ENCODE data around the gene UBE2D1. TPM values are rescaled to one million over a fixed set of nuclear protein-coding genes. Genes with fewer than 3 reads are reported as not detected.

Gene UBE2D1
- total RNA-seq = 51.9 TPM

DNA sequence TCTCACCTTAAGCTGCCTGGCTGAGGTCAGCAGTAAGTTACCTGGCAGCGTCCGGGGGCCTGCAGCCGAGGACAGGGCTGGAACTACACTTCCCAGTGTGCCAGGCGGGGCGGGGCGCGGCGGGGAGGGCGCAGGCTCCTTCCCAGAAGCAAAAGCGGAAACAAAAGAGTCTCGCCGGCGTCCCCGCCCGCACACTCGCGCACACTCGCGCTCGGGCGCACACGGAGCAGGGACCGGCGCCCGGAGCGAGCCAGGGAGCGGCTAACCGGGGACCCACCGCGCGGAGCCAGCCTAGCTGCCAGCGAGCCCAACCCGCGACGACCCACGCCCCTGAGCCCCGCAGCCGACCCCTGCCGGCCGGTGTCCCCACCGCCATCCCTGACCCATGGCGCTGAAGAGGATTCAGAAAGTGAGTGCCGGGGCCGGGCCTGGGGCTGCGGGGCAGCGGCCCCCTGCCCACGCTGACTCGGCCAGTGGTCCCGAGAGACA is at the start of gene UBE2D1:
TSS of gene UBE2D1 (plus strand) at position 190 of the 489 bp plus-strand sequence. CDS start at position 386, 196 bp downstream.

DNA sequence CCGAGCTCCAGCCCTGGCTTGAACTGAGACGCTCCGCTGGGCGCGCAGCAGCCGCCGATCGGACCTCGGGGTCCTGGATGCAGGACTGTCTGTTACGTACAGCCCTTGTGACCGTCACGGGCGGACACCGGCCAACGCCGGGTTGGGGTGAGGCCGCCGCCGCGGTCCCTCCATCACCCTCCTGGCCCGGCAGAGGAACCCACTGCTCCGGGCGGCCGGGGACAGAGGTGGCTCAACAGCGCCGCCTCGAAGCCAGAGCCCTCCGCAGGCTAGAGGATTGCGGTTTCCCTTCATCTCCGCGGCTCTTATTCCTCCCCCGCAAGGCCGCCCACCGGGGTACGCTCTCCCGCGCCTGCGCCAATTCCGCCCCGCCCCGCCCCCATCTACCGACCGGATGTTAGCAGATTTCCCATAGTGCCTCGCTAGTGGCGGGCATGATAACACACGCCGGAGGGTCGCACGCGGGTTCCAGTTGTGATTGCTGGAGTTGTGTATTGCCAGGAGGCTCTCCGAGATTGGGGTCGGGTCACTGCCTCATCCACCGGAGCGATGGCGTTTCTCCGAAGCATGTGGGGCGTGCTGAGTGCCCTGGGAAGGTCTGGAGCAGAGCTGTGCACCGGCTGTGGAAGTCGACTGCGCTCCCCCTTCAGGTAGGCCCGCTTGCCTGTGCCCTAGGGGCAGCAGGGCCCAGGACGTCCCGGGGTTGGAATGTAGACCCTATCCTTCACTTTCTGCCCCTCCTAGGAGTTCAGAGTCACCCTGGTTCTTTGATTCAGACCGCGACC is 50.4 kb downstream of the UBE2D1 start, which contains the start of gene TFAM:
TSS of gene TFAM (plus strand) at position 412 of the 785 bp plus-strand sequence. CDS start at position 550, 138 bp downstream.

Other genes with a start within 250 kb of the UBE2D1 start
- gene IPMK, start 67.1 kb upstream of the UBE2D1 start, total RNA-seq = 29.3 TPM
- 54.7 TPM for gene CISD1, start 65.8 kb upstream of the UBE2D1 start, total RNA-seq
- gene TFAM, start 50.4 kb downstream of the UBE2D1 start, total RNA-seq = 45.9 TPM
- gene BICC1, start 177.9 kb downstream of the UBE2D1 start, total RNA-seq = 5.8 TPM